Left hindlimb (tissue), 1 donor: ENCODE measurements around the gene PAK4.
"Not testable (repeated sequence)": the region's sequence is repeated elsewhere in the genome, so short reads cannot be mapped to it uniquely, and the experiment has no call there.

Experiments
- DNase-seq: peaks from one replicate; pipeline ENCODE4 v3.0.0-alpha.2; 2018

The PAK4 gene

GRCh38 chr19:39100500-39101166 lies 25.0 kb upstream of the PAK4 start:
- no peak for DNase-seq

GRCh38 chr19:39103151-39103550 lies 22.4 kb upstream of the PAK4 start:
- no peak for DNase-seq

DNA sequence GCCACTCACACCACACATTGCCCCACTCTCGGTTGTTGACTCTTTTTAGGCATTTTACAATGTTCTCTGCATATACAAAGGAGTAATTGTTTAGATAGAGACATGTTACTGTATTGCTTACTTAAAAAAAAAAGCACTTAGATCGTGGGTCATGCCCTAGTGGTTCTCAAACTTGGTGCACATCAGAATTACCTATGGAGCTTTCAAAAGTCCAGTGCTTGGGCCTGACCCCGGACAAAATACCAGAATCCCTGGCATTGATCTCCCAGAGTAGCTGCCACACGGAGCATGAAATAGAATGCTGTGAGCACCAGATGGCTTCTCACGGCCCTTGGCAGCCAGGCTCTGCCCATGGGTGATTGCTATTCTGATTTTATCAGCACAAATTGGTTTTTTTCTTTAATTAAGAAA lies 21.4 kb upstream of the PAK4 start:
- DNase-seq, result no peak

DNA sequence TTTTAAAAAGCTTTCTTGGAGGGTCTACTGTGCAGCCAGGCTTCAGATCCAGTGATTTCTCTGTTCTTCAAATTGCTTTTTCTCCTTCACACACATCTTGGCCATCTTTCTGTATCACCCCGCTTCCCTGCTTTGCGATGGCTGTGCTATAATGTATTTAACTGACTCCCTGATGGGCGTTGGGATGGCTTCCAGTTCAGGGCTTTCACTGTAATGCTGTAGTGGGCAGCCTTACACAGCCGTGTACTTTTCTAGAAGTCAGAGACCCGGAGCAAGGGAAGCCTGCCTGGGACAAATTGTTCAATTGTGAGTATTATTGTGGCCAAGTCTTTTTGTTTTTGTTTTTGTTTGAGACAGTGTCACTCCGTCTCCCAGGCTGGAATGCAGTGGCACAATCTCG lies 19.4 kb upstream of the PAK4 start:
- DNase-seq, result no peak

GRCh38 chr19:39109641-39110040 lies 15.9 kb upstream of the PAK4 start:
- DNase-seq, result no peak

DNA sequence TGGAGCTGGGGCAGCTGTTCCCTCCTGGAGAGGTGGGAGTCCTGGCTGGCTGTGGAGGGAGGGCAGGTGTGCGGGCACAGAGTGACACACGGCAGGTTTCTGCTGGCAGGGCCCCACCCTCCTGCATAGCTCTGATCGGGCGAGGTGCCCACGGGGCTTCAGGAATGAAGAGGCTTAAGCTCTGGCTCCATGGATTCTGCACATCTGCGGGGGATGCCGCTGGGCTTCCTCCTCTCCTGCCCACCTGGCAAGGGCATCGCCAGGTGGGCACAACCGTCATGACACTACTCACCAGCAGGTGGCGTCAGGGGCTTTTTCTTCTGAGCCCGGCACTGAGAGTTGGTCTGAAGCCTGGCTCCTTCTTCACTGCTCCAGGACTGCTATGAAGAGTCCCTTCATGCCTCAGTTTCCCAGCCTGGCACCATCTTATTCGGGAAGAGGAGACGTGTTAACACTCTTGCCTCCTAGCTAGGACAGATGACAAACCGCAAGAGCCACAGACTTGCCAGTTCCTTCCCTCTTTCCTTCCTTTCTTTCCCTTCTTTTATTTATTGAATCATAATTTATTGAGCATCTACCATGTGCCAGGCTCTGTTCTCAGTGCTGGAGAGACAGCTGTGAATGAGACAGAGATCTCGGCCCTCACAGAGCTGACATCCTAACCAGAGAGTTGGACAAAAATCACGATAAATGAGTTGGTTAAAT lies 15.2 kb upstream of the PAK4 start:
- DNase-seq, result peak; percentile 43

DNA sequence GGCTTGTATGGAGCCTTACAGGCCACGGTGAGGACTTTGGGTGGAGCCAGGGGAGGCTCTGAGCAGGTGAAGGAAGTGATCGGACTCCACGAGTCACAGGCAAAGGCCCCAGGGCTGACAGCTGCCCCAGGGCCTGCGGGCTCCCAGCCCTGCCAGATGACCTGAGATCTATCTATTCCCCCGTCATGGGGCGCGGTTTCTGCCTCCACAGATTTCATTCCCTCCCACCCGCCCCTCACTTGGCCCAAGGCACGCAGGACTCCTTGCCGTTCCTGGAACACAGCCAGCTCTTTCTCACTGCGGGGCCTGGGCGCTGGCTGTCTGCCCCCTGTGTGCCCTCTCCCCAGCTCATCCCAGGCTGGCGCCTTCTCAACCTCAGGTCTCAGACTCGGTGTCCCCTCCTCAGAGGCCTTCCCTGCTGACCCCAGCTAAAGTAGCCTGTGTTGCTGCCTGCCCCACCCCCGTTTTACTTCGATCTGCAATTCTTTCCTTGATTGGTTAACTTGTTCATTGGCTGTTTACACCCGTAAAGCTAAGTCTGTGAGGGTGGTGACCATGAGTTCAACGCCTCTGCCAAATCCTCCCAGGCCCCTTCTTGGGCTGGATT lies 13.9 kb upstream of the PAK4 start:
- DNase-seq, result no peak

DNA sequence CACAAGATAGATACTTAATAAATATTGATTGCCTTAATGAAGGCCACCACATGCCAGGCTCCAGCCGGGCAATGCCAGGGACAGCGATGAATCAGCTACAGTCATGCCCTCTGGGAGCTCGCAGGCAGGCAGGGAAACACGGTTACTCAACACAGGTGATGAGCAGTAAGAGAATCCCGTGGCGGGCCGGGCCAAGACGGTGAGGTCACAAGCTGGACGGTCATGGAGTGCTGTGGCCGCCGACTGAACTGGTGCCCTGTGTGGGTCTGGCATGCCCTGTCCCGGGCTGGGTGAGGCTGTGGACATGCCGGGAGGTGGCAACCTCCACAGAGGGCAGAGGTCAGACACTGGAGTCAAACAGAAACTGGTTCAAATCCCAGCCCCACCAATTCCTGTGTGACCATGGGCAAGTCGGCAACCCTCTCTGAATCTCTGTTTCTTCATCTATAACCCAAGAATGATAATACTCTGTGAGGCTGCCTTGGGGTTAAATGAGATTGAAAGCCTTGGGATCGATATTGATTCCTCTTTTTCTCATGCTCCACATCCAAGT lies 13.2 kb upstream of the PAK4 start:
- DNase-seq, result no peak

- no peak for DNase-seq
These were observed 12.4 kb upstream of the PAK4 start for GRCh38 chr19:39113199-39113598.

- no peak for DNase-seq
These were observed 10.3 kb upstream of the PAK4 start for GRCh38 chr19:39115105-39115847.

DNA sequence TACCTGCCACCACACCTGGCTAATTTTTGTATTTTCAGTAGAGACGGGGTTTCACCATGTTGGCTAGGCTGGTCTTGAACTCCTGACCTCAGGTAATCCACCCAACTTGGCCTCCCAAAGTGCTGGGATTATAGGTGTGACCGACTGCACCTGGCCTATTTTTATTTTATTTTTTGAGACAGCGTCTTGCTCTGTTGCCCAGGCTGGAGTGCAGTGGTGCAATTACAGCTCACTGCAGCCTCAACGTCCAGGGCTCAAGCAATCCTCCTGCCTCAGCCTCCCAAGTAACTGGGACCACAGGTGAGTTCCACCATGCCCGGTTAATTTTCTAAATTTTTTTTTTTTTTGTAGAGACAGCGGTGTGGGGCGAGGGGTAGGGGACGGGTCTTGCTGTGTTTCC lies 8.6 kb upstream of the PAK4 start:
- not testable (repeated sequence) for DNase-seq

DNA sequence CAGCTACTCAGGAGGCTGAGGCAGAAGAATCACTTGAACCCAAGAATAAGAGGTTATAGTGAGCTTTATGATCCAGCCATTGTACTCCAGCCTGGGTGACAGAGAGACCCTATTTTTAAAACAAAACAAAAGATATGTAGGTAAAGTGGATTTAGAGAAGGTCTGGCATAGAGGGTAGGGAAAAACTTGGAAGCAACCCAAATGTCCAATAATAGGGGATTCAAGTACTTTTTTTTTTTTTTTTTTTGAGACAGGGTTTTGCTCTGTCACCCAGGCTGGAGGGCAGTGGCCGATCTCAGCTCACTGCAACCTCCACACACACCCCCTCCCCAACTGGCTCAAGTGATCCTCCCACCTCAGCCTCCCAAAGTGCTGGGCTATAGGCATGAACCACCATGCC lies 5.8 kb upstream of the PAK4 start:
- DNase-seq, result no peak

- DNase-seq, result no peak
These were observed 2.5 kb upstream of the PAK4 start for GRCh38 chr19:39122934-39123731.

DNA sequence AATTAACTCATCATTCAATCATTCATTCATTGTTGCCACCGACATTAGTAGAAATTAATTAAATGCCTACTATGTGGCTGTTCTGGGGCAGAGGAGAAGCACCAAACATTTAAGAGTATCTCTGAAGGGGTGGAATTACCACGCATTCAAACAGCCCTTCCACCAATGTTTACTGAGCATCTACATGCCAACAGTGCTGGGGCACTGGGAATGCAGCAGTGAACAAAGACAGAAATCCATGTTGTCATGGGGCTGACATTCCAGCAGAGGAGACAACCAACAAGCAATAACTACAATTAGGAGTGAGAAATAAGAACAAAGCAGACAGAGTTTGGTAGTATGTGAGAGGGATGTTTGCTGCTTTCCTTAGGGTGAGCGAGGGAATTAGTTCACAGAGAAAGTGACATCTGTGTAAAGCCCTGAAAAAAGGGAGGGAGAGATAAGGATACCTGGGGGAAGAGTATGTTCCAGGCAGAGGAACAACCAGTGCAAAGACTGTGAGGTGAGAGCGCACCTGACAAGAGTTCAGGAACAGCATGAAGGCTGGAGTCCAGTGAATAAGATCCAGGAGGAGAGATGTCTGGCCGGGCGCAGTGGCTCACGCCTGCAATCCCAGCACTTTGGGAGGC lies 1.3 kb upstream of the PAK4 start:
- DNase-seq, result no peak

DNA sequence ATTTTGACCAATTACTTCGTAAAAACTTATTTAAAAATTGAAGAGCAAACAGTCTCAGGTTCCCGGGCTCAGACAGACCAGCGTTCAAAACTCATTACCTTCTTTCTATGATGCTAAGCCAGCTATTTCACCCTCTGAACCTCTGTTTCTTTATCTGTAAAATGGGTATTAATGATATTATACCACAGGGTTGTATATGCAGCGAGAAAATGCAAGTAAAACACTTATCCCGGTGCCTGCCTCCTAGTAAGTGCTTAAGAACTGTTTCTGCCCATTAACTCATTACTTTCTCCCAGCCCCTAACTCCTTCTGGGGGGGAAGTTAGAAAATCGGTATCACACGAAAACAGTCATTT lies 410 bp upstream of the PAK4 start:
- no peak for DNase-seq

DNA sequence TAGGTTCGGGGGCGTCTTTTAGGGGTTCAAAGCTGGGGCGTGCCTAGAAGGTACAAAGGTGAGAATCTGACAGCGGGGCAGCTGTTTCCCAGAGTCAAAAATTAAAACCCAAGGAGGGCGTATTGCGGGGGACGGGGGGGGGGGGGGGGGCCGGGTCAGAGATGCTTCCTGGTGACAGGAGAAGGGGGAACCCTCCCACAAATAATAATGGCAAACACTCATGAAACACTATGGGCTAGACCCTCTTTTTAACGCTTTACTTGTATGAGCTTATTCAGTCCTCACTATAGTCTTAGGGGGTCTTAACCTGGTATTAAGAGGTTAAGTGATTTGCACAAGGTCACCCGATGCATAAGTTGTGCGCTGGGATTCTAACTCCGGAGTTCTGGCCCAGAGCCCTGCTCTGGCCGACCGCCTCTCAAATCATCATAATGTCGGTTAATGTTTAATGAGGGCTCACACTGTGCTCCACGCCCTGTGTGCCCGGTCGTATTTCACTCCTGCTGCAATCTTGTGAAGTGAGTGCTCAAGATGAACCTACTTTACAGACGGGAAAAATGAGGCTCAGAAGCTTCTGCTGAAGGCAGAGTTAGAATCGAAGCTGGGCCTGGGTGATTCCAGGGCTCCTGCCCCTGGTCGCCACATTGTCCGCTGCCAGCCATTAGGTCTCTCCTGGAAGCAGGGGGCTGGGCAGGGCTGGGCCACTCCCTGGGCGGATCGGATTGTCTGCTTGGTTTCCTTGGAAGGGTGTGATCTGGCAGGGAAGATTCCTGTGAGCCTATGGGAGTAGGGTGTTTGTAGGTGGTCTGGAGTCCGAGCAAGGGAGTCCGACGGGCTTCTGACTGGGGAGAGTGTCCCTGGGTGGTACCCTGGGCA lies 964 bp downstream of the PAK4 start:
- DNase-seq, result no peak

GRCh38 chr19:39127812-39128515 lies 2.4 kb downstream of the PAK4 start:
- no peak for DNase-seq

GRCh38 chr19:39128516-39129079 lies 3.0 kb downstream of the PAK4 start:
- no peak for DNase-seq

DNA sequence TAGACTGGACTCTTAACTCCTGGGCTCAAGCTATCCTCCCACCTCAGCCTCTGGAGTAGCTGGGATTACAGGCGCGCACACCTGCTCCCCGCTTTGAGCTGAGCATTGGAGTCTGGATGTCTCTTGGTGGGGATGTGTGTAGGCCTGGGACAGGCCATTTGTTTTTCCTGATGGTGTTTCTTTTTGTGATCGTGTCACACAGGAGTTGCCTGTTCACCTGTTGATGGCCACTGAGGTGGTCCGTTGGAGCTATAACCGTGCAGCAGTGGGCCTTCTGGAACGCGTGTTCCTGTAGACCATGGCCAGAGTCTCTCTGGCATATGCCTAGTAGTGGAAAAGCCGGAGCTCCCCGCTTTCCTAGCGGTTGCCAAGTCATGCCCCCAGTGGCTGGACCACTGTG lies 3.5 kb downstream of the PAK4 start:
- DNase-seq, result no peak
